Cardiac septum (tissue), 1 donor: ENCODE results near the gene CCDC70. TPM values are rescaled to one million over a fixed set of nuclear protein-coding genes. Genes with fewer than 3 reads are reported as not detected.

ENCODE experiments used
- DNase-seq: peaks from one replicate; pipeline ENCODE4 v3.0.0-alpha.2; 2020; ENCODE audit warnings: low spot score
- intact Hi-C: fragments of 100-400 bp; cut with DNase I; formaldehyde crosslinking; loops from one replicate; pipeline ENCODE4 v1.14.0; 2022
- total RNA-seq: library from RNA; stranded (reverse); fragmentation: NEBNext Ultra II Directional; extraction: Animal tissue kit (Norgen Biotek cat#: 25700); gene quantifications from one replicate; pipeline ENCODE4 v1.2.1, GENCODE V29; 2021
- donor health status: DM: no; HTN: no; CAD: no.

CCDC70 gene
- total RNA-seq, 1 donor from 2014 or later: not detected

- DNase-seq: peak; percentile 77
- intact Hi-C loops: no loop called here
These were observed 34.5 kb upstream of the CCDC70 start for GRCh38 chr13:51827254-51827653.

DNA sequence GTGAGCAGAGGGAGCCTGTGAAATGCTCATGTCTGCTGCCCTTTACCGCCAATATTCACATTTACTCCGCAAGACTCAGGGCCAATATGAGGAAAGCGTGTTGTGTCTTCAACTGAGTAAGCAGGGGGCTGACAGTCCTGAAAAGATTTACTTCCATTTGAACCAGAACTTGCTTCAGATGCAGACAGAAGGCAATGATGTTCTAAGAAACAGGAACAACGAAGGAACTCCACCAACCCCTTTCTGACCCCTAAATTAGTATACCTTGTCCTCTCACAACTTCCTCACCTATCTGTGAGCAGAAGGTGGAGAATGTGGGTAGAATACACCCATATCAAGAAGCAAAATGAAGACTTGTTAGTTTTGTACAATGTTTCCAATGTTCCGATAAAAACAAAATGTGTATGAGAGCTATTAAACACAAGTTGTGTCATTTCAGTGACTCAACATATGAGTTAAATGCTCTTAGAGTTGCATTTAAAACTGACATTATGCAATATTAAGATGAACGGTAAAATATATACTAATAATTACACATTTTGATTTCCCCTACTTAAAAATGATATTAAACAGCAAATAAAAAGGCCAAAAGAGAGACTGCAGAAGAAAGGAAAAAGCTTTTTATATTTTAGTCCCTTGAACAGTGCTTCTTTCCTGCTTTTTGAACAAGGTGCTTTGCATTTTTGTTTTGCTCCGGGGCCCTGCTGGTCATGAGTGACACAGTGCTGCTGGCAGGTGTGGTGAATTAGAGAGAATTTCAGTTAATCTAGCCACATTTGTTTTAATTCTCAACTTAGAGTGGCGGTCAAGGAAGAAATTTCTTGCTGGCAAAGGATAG lies 32.8 kb upstream of the CCDC70 start:
- intact Hi-C loops: no loop called here

GRCh38 chr13:51829568-51829899 lies 32.2 kb upstream of the CCDC70 start:
- DNase-seq: peak; percentile 14
- intact Hi-C loops: no loop called here

More for the DNA sequence above, 32.8 kb upstream of the CCDC70 start:
- peak; percentile 33 for DNase-seq

- intact Hi-C loops: no loop called here
These were observed 30.2 kb upstream of the CCDC70 start for GRCh38 chr13:51831519-51831918.

DNA sequence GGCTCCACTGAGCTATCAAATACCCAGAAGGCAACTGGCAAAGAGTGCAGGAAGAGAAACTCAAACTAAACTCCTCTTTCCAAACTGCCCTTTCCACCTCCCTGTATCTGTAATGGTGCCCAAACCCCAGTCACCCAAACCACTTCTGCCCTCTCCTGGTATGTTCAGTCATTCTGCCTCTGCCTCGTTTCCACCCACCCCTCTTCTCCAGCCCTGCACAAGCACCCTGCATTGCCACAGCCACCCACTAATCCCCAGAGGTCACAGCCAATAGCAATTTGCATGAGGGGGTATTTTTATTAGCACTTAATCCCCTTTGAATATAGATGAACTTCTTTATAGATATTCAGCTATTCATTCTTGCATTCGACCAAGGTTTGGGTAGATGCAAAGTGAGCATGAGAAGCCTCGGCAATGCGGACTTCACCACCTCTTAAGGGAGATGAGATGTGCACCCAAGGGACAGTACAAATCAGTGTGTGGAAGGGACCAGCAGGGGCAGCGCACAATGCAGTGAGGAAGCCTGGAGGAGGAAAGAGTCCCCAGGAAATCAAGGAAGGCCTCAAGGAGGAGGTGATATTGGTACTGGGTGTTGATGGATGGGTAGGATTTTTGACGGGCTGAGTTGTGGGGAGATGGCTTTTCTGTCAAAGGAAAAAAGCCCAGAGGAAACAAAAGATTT lies 29.2 kb upstream of the CCDC70 start:
- DNase-seq: peak; percentile 80
- intact Hi-C loops: loop anchor here (1.0 kb wide), 1 partner anchor 17 kb away; no protein-coding TSS in a partner anchor

More at GRCh38 chr13:51831519-51831918, 30.2 kb upstream of the CCDC70 start:
- peak; percentile 59 for DNase-seq

GRCh38 chr13:51833980-51834379 lies 27.8 kb upstream of the CCDC70 start:
- DNase-seq: peak; percentile 41

GRCh38 chr13:51834581-51835171 lies 27.1 kb upstream of the CCDC70 start:
- intact Hi-C loops: no loop called here
- DNase-seq: peak; percentile 71

More at GRCh38 chr13:51833980-51834379, 27.8 kb upstream of the CCDC70 start:
- intact Hi-C loops: no loop called here

DNA sequence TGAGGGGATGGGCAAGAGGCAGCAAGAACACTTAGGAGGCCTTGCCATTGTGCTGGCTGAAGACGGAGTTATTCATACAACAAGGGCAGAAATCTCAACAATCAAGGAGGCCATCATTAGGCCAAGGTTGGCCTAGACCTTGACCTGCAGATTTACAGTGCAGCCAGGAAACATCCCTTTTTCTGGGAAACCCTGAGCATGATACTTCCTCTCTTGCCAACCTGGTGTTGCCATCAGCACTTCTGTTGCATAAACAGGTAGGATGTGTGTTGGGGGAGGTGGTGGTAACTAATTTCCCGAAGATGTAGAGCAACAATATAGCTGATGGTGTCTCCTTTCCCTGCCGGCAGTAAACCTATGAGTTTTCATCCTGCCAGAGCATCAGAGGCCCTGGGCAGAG lies 24.8 kb upstream of the CCDC70 start:
- peak; percentile 75 for DNase-seq
- intact Hi-C loops: no loop called here

- intact Hi-C loops: no loop called here
These were observed 23.4 kb upstream of the CCDC70 start for GRCh38 chr13:51838240-51838846.

DNA sequence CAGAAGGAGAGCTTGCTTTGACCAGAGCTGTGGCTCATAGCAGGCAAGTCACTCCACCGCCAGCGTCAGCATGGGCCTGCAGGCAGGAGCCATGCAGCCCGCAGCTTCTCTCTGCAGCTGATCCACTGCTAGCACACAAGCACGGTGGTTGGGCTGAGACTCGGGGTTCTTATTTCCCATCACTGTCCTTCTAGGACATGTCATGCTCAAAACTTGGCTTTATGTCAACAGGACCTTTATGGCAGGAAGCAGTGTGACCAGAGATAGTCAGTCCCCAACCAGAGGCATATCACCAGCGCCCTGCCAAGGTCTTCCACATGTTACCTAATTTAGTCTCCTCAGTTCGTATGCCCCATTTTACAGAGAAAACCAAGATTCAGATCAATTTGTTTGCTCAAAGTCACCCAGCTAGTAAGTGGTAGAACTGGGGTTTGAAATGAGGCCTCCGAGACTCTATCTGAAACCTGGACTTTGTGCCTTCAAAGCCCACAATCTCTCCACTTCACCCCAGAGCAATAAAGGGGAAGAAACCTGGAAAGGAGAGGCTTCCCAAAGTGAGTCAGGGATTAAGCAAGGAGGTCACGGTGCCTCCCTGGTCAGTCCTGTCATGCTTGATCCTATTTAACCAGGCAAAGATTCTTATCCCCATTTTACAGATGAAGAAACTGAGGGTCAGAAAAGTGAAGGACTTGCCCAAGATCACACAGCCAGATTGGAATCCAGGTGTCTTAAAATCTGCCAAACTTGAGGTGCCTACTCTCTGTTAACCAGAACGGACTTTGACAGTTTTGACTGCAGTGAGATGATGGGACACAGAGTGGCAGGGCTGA lies 21.8 kb upstream of the CCDC70 start:
- intact Hi-C loops: no loop called here
- peak; percentile 51 for DNase-seq

More at GRCh38 chr13:51838240-51838846, 23.4 kb upstream of the CCDC70 start:
- DNase-seq: peak; percentile 54

GRCh38 chr13:51840917-51841316 lies 20.9 kb upstream of the CCDC70 start:
- DNase-seq: no peak
- intact Hi-C loops: no loop called here

DNA sequence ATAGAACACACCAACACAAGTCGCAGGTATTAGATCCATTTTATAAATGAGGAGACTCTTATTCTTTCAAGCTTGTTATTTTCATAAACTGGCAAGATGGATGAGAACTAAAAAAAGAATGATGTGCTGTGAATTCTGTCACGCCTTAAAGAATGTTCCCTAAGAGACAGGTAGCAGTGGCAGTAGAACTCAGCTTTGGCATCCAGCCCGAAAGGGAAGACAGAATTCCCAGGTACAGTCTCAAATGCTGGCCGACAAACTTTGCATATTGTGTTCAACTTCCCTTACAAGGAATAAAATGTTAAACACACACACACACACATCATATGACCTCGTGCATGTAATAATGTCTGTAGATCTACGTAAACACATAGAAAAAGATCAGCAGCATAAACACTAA lies 20.0 kb upstream of the CCDC70 start:
- DNase-seq: peak; percentile 19
- intact Hi-C loops: no loop called here

GRCh38 chr13:51843529-51843928 lies 18.2 kb upstream of the CCDC70 start:
- DNase-seq: peak; percentile 65
- intact Hi-C loops: no loop called here

- intact Hi-C loops: loop anchor here (5.0 kb wide), 1 partner anchor 282 kb away; the partner anchor contains the start of gene NEK5
- peak; percentile 82 for DNase-seq
These were observed 16.8 kb upstream of the CCDC70 start, which contains the start of gene TMEM272 for GRCh38 chr13:51844862-51845573. TMEM272 (minus strand) TSS chr13:51845177; CDS start chr13:51838530, 6,647 bp downstream.

DNA sequence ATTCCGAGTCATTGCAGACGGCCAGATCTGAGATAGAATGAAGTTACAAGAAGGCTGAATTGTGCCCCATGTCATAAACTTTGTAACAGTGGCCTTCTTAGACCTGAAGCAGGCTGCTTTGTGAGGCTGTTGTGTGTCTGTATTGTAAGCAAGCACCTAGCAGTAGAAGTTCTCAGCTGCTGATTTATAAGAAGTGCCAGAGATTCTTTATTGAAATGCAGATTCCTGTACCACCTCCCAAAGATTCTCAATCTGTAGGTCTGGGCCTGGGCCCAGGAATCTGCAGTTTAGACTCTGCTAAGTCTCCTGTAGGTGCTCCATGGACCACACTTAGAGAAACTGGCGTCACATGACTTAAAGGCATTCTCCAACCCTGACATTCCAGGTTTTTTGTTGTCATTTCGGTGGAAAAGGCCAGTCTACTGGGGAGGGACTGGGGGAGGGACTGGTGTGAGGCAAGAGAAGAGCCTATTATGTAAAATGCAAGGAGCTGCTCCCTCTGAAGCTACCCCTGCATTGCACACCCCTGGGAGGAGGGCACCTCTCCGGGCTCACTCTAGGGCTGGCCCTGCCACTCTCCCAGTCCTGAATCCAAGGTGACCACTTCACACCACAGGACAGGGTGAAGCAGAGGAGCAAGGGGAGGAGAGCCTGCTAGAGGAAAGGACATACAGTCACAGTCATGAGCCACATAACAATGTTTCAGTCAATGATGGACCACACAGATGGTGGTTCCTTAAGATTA lies 16.0 kb upstream of the CCDC70 start:
- peak; percentile 43 for DNase-seq
- intact Hi-C loops: loop anchor here (5.0 kb wide), 1 partner anchor 282 kb away; the partner anchor contains the start of gene NEK5

DNA sequence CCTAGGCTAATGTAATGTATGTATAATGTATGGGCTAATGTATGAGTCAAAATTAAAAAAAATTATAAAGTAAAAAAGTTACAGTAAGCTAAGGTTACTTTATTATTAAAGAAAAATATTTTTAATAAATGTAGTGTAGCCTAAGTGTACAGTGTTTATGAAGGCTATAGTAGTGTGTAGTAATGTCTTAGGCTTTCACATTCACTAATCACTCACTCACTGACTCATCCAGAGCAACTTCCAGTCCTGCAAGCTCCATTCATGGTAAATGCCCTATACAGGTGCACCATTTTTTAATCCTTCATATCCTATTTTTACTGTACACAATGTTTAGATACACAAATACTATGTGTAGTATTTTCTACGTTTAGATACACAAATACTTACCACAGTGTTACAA lies 15.0 kb upstream of the CCDC70 start:
- no peak for DNase-seq
- intact Hi-C loops: loop anchor here (5.0 kb wide), 1 partner anchor 281 kb away; the partner anchor contains the start of gene NEK5

- DNase-seq: no peak
- intact Hi-C loops: loop anchor here (5.0 kb wide), 1 partner anchor 279 kb away; the partner anchor contains the start of gene NEK5
These were observed 13.1 kb upstream of the CCDC70 start for GRCh38 chr13:51848674-51849073.
